Coronary artery (tissue), 2 donors: ENCODE data around the gene NPAT.

Experiments used
- DNase-seq: peaks from one replicate; pipeline ENCODE4 v3.0.0-alpha.2; 2017; ENCODE audit warnings: low spot score
- H3K27ac ChIP-seq, 2 donors: fragments of 200-600 bp; sonication (generic); one replicate each; pipeline ENCODE4 v1.5.1; 2016 to 2019
- H3K4me3 ChIP-seq: fragments of 200-600 bp; sonication (generic); 2 replicates; pipeline ENCODE4 v1.5.1; 2016; ENCODE audit warnings: mild to moderate bottlenecking, moderate library complexity
- CTCF ChIP-seq: fragments of 200-600 bp; sonication (generic); IDR thresholded peaks from one replicate; pipeline ENCODE4 v1.5.1; 2019; ENCODE audit warnings: antibody characterized with exemption

Gene NPAT

GRCh38 chr11:108241330-108242037 is 19.0 kb upstream of the NPAT start:
- DNase-seq: no peak
- Histone ChIP-seq H3K4me3 (no peak overlapping the region), H3K27ac (no peak overlapping the region)
- no peak for TF ChIP-seq CTCF

- Histone ChIP-seq H3K27ac (no peak overlapping the region), H3K4me3 (no peak overlapping the region)
- TF ChIP-seq CTCF: no peak
- no peak for DNase-seq
Observed at GRCh38 chr11:108239076-108239475, 16.6 kb upstream of the NPAT start.

GRCh38 chr11:108237058-108237481 is 14.6 kb upstream of the NPAT start:
- Histone ChIP-seq H3K27ac (peak overlapping the region in 1 of 2 donors; percentile 28), H3K4me3 (no peak overlapping the region)
- no peak for DNase-seq
- no peak for TF ChIP-seq CTCF

GRCh38 chr11:108235633-108236032 is 13.2 kb upstream of the NPAT start:
- no peak overlapping the region for H3K27ac ChIP-seq
- TF ChIP-seq CTCF: no peak

GRCh38 chr11:108235192-108235591 is 12.8 kb upstream of the NPAT start:
- Histone ChIP-seq H3K4me3 (no peak overlapping the region), H3K27ac (no peak overlapping the region)
- DNase-seq: no peak
- no peak for TF ChIP-seq CTCF

More at GRCh38 chr11:108235633-108236032, 13.2 kb upstream of the NPAT start:
- no peak for DNase-seq
- H3K4me3 ChIP-seq: no peak overlapping the region

- Histone ChIP-seq H3K27ac (no peak overlapping the region), H3K4me3 (no peak overlapping the region)
- TF ChIP-seq CTCF: no peak
- no peak for DNase-seq
Observed at GRCh38 chr11:108233277-108233945, 11.0 kb upstream of the NPAT start.

GRCh38 chr11:108228251-108228650 is 5.8 kb upstream of the NPAT start:
- no peak for TF ChIP-seq CTCF
- DNase-seq: no peak
- H3K4me3 ChIP-seq: no peak overlapping the region
- H3K27ac ChIP-seq: no peak overlapping the region
